GM19463 (cell line): ENCODE measurements around the gene NUDT16.
A peak's percentile ranks its signal among the peaks of the same experiment; 100 is the strongest.

Experiments used
- ATAC-seq: cut with Tn5 transposase; IDR thresholded peaks from one replicate; pipeline ENCODE4 v1.9.1; 2021; ENCODE audit warnings: mild to moderate bottlenecking, moderate library complexity; ENCODE audit not compliant: unreplicated experiment

Gene NUDT16

DNA sequence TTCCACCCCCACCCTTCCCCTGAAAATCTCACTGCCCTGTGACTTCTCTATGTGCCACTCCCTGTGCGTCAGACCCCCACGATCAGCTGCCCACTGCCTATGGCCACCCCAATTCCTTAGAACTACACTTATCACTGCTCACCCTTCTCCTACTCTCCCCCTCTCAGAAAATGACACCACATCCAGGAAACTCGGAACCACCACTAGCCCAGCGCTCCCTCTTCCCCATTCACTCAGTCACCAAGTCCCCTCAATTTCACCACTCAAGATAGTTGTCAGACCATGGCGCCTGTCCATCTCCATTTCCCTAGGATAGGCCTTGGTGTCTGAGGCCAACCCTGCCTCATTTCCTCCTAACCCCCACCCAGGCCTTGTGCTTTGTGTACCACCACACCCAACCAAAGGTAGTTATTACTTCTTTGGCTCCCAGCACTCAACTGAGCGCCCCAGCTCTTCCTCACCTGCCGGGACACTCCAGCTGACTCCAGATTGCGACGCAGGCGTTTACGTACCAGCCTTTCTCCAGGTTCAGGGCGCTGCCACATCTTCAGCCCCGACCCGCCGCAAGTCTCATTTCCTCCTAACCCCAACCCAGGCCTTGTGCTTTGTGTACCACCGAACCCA is 641 bp upstream of the NUDT16 start:
- peak; percentile 0 for ATAC-seq

DNA sequence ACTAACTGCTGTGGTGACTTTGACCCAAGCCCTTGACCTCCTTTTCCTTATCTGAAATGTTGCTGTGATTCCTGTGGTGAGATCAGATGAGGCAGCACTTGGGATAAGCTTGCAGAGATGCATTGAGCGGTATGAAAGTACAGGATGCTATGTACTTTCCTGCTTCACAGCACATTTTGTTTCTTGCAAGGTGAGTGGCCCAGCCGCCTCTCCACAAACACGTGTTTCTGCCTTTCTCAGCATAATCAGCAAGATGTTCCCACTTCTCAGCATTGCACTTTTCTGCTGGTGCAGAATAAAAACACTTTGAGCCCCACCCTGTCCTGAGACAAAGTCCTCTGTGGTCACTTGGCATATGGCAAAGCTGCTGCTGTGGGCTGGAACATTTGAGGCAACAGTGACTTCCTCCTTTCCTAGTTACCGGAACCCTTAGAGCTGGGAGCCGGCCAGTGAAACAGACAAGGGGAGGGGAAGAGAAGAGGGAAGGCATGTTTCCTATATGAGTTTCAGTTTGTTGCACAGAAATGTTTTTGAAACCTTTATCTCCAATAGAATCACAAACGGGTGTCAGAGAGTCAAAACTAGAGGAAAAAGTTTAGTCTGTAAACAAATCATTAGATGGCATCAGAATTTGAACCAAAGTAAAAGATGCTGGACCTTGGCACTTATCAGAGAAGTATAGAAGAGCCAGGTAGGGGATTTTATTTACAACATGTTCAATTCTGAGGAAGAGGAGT is 5.0 kb downstream of the NUDT16 start:
- ATAC-seq = peak; percentile 30

- ATAC-seq = no peak
Observed at GRCh38 chr3:131387796-131388489, 6.4 kb downstream of the NUDT16 start.

DNA sequence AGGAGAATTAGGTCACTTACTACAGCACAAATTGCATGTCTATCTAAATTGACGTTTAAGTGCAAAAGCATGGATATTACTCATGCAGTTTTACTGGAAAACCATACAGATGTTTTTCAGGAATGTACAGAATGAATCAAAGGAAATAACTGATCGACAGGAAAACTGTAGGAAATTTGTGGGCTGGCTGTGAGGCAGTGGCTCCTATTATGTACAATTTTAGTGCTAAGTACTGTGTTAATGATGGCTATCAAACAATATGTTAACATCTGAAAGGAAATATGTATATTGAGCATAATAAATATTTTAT is 6.9 kb downstream of the NUDT16 start:
- ATAC-seq = no peak

GRCh38 chr3:131390331-131390730 is 8.8 kb downstream of the NUDT16 start:
- ATAC-seq = no peak

- no peak for ATAC-seq
Observed at GRCh38 chr3:131393051-131393450, 11.5 kb downstream of the NUDT16 start.

GRCh38 chr3:131393868-131394267 is 12.3 kb downstream of the NUDT16 start:
- ATAC-seq = no peak

DNA sequence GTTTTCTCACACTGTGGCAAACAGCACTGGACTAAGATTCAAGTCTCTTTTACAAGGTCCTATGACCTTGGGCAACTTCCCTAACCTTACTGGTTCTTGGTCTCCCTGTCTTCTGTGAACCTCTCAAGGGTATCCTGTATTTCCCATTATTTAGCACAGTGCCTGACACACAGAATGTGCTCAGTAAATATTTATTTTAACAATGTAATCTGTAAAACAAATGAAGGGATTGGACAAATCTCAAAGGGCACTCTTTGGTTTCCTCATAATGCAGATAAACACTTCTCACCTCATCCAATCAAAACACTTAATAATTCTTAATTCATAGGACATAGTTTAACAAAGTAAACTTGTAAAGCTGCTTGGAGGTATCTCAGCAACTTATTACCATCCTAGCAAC is 12.8 kb downstream of the NUDT16 start:
- no peak for ATAC-seq

GRCh38 chr3:131396170-131396569 is 14.6 kb downstream of the NUDT16 start:
- no peak for ATAC-seq

DNA sequence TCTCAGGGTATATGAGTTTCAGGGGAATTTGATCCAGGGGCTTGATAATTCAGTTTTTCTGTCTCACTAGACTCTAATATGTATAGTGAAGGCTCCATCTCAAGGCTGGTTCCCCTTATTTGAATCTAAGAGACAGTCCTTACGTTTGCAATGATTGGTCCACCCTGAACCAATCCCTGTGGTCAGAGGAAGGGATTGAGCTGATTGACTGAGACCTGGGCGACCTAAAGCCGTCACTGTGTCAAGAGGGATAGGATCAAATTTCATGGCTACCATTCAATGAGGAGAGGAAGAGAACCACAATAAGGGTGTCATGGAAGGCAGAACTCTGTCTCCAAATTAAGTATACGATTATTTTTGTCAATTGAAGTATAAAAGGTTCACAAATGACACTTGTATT is 16.3 kb downstream of the NUDT16 start:
- no peak for ATAC-seq

DNA sequence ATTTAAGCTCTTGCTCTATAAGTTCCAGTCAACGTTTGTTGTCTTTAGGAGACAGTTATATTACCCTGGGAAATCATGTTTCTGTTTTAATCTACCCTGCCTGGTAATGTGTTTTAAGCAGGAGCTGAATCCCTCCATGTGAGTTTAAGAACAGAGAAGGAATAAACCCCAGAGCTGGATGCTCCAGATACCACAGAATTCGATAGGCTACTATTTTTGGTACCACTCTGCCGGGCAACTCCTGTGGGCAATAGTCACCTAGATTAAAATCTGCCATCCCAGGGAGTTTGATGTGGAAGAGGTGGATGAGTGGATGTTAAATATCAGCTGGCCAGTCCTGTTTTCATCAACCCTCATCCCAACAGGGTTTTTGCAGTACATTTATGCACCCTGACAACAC is 20.4 kb downstream of the NUDT16 start:
- no peak for ATAC-seq

- no peak for ATAC-seq
Observed at GRCh38 chr3:131402391-131403039, 20.9 kb downstream of the NUDT16 start.

DNA sequence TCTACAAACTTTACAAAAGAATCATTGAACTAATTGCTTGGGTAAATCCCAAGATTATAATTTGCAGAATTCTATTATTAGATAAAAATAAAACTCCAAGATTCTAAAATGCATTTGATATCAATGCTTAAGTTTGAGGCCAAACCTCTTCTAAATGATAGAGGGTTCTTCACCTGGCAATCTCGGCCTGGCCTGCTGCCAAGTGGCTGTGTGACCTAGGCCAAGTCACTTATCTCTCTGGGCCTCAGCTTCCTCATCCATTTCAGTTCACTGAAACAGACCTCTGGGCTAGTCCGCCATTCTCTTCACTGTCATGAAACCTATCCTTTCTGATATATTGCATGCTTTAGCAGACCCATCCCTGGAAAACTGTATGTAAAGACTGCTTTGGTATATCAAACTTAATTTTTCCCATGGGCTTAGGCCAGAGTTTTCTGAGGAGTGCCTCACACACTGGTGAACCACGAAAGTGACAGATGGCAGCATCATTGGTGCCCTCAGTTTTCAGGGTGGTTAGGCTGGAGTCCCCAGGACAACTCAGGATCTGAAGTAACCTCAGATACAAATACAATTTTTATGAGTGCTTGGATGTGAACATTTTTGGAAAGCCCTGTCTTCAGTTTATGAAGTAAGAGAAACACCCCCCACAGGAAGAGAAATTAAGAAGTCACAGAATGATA is 21.8 kb downstream of the NUDT16 start:
- no peak for ATAC-seq

- ATAC-seq = no peak
Observed at GRCh38 chr3:131405411-131405810, 23.8 kb downstream of the NUDT16 start.

GRCh38 chr3:131406274-131406673 is 24.7 kb downstream of the NUDT16 start:
- ATAC-seq = no peak

- ATAC-seq = no peak
Observed at GRCh38 chr3:131417751-131418150, 36.2 kb downstream of the NUDT16 start.

GRCh38 chr3:131421301-131421700 is 39.7 kb downstream of the NUDT16 start:
- no peak for ATAC-seq

GRCh38 chr3:131421957-131422498 is 40.5 kb downstream of the NUDT16 start:
- ATAC-seq = no peak

DNA sequence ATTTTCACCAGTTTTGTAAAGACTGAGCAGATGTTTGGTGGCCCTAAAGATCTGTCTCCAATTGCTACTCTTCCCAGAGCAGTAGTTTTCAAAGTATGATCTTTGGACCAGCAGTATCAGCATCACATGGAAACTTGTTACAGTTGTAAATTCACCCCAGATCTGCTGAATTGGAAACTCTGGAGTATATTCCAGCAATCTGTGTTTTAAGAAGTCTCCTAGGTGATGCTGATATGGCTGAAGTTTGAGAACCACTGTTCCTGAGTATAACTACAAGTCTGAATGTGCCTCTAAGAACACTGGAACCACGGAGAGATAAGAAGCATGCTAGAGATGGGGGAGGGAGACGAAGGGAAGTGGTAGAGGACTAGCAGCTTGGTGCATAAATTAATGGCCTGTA is 45.7 kb downstream of the NUDT16 start:
- no peak for ATAC-seq

GRCh38 chr3:131431754-131432153 is 50.2 kb downstream of the NUDT16 start:
- no peak for ATAC-seq

DNA sequence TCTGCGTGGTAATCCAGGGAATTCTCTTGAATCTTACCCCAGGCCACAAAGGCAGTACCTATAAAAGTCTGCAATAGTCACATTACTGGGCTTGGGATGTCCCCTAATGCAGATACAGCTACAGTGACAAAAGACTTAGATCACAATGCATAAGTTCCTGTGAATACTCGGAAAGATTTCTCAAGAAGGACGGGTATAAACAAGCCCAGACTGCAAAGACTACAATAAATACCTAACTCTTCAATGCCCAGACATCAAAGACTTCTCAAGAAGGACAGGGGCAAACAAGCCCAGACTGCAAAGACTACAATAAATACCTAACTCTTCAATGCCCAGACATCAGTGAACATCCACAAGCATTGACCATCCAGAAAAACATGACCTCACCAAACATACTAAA is 50.9 kb downstream of the NUDT16 start:
- ATAC-seq = no peak
